SK-N-MC (cell line): Measurements from ENCODE around the gene MVK.

Experiments
- EZH2 ChIP-seq: fragments of 200-600 bp; sonication (generic); IDR thresholded peaks from one replicate; pipeline ENCODE4 v1.6.1; 2017; ENCODE audit warnings: antibody characterized with exemption
- FOXP2 ChIP-seq: optimal IDR thresholded peaks from 2 replicates; pipeline ENCODE3; 2011; ENCODE audit warnings: mild to moderate bottlenecking, moderate library complexity; ENCODE audit not compliant: insufficient read depth; ENCODE audit errors: extremely low read length, control extremely low read depth
- POLR2AphosphoS5 ChIP-seq: IDR thresholded peaks from 2 replicates; pipeline ENCODE4 v1.6.1; 2012; ENCODE audit warnings: mild to moderate bottlenecking, low read depth, low read length, borderline replicate concordance

DNA sequence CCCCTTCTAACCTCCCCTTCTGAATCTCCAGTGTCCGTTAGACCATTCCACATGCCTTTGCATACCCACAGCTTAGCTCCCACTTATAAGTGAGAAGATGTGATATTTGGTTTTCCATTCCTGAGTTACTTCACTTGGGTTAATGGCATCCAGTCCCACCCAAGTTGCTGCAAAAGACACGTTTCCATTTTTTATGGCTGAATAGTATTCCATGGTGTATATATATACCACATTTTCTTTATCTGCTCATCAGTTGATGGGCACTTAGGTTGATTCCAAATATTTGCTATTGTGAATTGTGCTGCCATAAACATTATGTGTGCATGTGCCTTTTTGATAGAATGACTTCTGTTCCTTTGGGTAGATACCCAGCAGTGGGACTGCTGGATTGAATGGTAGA, 67.8 kb downstream of the MVK start:
- TF ChIP-seq POLR2AphosphoS5: no peak
- TF ChIP-seq FOXP2: no peak
- TF ChIP-seq EZH2: no peak
